ENCODE measurements around the gene GLRB.
A peak's percentile ranks its signal among the peaks of the same experiment; 100 is the strongest.
"Not testable (repeated sequence)": the region's sequence is repeated elsewhere in the genome, so short reads cannot be mapped to it uniquely, and the experiment has no call there.

GLRB gene

DNA sequence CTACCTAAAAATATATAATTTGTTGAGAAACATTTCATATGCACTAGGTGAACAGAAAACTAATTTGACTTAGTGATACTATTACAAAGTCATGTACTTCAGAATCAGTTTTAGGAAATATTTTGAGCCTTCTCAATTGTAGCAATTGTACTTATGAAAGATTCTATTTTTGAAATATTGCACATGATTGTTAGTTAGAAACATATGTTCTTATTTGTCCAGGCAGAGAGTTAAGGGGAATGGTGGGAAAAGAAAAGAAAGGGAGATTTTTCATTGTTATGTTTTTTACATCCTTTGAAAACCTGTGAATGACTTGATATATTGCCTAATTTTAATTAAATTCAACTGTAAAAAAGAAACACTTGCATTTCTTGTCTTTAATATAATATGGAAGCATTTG lies 66.0 kb downstream of the GLRB start:
- no peak for DNase-seq

GRCh38 chr4:157143369-157143768 lies 67.4 kb downstream of the GLRB start:
- no peak for DNase-seq

DNA sequence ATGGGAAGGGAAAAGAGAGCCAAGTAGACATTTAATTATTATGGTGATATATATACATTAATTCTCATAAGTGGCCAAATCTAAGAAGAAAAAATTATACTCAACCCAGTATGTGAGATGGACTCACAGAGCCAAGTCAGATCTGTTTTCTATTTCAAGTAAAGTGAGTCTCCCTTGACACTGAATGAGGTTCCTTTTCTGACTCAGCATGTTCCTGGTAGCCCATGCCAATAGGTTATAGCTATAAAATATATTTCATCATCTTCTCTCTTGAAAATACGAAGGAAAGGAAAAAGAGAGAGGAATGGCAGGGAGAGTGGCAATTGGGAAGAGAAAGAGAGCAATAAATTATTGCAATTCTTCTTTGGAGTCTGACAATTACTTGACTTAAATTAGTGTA lies 75.8 kb downstream of the GLRB start:
- no peak for DNase-seq

DNA sequence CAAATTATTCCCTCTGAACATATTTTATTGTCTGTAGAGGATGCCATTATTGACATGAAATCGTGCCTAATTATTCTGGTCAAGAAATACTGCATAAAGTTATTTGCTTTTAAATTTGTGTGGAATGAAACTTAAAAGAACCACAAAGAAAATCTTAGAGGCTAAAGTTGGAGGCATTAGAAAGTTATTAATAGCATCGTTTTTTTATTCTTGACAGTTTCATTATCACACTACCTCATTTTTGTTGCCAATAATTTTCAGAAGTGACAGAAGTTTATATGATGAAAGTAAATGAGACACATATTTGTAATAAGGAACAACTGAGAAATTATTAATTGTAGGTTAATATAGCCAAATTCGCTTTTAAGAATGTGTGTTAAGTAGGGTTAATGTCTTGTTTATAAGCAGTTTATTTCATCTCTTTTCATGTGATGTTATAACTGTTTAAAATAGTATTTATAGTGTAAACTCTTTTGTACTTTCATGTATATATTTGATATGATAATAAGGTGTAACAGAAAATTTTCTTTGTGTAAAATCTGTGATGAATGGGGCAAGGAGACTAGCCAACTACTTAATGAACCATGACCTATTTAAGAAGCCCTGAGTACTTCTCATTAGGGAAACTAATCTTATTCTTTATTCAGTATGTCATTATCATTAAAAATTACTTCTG lies 90.1 kb downstream of the GLRB start:
- DNase-seq, result no peak

- no peak for DNase-seq
Observed at GRCh38 chr4:157170321-157170720, 94.4 kb downstream of the GLRB start.

- no peak for DNase-seq
Observed at GRCh38 chr4:157172011-157172410, 96.1 kb downstream of the GLRB start.

DNA sequence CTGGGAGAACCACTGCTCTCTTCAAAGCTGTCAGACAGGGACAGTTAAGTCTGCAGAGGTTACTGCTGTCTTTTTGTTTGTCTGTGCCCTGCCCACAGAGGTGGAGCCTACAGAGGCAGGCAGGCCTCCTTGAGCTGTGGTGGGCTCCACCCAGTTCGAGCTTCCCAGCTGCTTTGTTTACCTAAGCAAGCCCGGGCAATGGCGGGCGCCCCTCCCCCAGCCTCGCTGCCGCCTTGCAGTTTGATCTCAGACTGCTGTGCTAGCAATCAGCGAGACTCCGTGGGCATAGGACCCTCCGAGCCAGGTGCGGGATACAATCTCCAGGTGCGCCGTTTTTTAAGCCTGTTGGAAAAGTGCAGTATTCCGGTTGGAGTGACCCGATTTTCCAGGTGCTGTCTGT lies 104.3 kb downstream of the GLRB start:
- not testable (repeated sequence) for DNase-seq

DNA sequence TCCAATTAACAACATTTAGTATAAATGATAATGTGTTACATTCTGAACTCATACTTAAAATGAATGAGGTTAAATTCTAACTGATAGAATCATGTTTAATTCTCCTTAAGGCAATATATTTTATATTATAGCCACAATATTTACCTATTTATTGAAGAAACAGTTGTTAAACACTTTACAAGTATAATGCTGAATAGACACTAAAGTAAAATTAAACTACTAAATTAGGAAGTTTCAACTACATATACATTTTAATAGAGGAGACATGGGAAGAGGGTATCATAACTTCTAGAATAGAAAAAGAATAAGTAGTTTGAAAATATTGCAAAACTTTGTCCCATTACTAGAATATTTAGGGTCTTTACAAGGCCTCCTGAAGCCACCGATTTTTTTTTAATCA lies 108.3 kb downstream of the GLRB start:
- no peak for DNase-seq

- no peak for DNase-seq
Observed at GRCh38 chr4:157185363-157185762, 109.4 kb downstream of the GLRB start.

DNA sequence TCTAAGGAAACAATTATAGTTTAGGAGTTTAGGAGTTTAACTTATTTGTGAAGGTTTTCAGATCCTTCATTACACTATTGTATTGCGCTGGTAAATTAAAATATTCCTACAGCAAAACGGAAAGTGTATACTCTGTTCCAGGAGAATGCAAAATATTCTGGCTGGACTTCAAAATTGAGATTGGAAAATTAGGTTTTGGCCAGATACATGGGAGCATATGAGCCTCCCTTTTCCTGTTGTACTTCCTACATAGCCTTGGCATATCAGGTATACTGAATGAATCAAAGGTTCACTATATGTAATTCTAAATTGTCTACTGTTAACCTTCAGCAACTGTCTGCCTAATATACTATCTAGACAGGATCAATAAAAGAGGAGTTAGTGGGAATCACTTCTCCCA lies 119.4 kb downstream of the GLRB start:
- DNase-seq, result no peak

DNA sequence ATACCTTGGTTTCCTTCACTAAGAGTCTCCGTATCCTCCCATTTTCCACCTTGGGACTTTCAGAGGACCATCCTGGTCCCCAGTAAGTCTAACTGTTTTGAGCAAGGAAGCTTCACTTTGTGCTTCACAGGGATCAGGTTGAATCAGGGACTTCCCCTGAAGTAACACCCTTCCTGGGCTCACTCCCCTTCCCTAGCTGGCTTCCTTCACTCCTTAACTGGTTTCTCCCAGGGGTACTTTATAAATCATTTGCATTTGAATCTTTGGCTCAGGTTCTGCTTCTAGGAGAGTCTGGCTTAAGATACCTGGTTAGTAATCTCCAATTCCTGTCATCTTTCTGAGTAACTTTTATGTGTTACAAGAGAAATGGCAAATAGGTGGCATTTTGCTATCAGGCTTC lies 120.1 kb downstream of the GLRB start:
- DNase-seq, result no peak

DNA sequence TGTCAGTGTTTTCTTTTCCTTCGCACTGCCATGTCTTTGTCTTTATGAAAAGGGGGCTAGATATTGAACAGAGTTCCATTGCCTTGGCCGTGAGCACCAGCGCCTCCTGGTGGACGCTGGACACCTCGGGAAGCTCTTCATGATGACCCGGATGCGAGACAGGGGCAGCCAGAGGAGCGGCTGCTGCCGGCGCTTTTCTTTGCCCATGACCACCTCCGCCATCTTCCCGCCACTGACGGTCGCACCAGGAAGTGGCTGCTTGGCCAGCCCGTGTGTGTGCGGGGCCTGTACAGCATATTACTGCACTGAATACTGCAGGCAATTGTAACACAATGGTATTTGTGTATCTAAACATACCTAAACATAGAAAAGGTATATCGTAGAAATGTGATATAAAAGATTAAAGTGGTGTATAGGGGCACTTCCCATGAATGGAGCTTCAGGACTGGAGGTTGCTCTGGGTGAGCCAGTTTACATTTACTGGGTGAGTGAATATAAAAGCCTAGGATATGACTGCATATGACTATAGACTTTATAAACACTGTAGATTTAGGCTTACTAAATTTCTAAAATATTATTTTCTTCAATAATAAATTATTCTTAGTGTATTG lies 128.8 kb downstream of the GLRB start:
- no peak for DNase-seq

DNA sequence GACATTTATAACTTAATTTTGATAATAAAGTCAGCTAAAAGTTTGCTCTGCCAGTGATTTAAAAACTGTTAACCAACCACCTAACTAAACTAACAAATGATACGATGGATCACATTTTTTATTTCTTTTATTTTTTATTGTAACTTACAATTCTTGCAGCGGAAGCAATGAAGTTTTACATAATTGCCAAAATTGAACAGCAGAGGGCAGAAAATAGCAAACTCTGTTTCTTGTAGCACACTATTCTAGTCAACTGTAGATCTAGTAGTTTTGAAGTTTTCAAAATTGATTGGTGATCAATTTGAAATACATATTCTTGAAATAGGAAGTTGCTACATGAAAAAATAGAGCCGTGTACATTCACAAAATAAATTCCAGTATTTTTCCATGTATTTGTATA lies 141.8 kb downstream of the GLRB start:
- DNase-seq, result peak in 1 of 2 experiments; percentile 10

- no peak for DNase-seq
Observed at GRCh38 chr4:157219711-157220370, 143.9 kb downstream of the GLRB start.

DNA sequence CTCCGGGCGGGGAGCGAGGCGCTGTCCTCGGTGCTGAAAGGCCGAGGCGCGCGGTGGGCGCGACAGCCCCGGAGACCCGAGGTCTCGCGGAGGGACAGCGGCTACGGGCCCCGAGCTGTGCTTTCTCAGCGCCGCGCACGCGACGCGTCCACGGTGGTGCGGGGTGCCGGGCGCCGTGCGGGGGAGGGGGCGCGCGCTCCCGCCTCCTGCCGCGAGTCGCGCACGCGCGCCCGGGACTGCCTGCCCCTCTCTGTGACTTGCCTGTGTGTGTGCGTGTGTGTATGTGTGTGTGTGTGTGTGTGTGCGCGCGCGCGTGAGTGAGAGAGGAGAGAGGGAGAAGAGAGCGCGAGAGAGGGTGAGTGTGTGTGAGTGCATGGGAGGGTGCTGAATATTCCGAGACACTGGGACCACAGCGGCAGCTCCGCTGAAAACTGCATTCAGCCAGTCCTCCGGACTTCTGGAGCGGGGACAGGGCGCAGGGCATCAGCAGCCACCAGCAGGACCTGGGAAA lies 144.5 kb downstream of the GLRB start, which contains the start of gene GRIA2:
Gene GRIA2, plus strand, starts transcription at position 358 of the 511 bp plus-strand sequence. CDS start 315 bp downstream, outside the sequence.
- DNase-seq, result no peak

DNA sequence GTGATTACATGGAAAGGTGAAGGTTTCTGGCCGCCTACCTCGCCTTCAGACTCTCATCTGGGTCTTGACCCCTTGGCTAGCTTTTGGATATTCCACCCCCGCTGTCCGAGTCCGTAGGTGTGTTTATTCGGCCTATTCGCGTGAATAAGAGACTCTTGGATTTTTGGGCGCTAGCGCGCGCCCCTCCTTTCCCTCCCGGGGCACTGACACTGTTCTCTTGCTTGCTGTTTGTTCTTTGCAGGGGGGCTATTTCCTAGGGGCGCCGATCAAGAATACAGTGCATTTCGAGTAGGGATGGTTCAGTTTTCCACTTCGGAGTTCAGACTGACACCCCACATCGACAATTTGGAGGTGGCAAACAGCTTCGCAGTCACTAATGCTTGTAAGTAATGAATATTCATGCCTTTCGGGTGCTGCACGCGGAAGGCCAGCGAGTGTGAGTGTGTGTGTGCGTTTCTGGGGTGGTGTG lies 145.5 kb downstream of the GLRB start:
- no peak for DNase-seq
